SU-DHL-6 (cell line): ENCODE results near the gene SEZ6.

Experiments
- H2AFZ ChIP-seq: fragments of 200-600 bp; sonication (generic); 2 replicates; pipeline ENCODE4 v1.6.1; 2014; ENCODE audit warnings: low read depth, mild to moderate bottlenecking, moderate library complexity, mixed read lengths, antibody characterized with exemption, low read length; ENCODE audit not compliant: severe bottlenecking
- H3F3A ChIP-seq: fragments of 200-600 bp; shearing (Covaris generic); 2 replicates; pipeline ENCODE4 v1.6.0; 2016; ENCODE audit warnings: antibody characterized with exemption, mild to moderate bottlenecking; ENCODE audit not compliant: insufficient read depth
- H3K27ac ChIP-seq: fragments of 200-600 bp; sonication (generic); 2 replicates; pipeline ENCODE4 v1.5.1; 2016; ENCODE audit warnings: low read depth, mild to moderate bottlenecking, low read length, moderate library complexity, mixed read lengths
- H3K27me3 ChIP-seq: fragments of 200-600 bp; sonication (generic), shearing (Covaris generic); 2 replicates; pipeline ENCODE4 v1.6.0; 2014; ENCODE audit warnings: mild to moderate bottlenecking, low read length
- H3K36me3 ChIP-seq: fragments of 200-600 bp; sonication (generic); 2 replicates; pipeline ENCODE4 v1.6.1; 2014; ENCODE audit warnings: mild to moderate bottlenecking, low read length, mixed read lengths
- H3K4me2 ChIP-seq: fragments of 300-600, 200-600 bp; shearing (Covaris generic), sonication (generic); 2 replicates; pipeline ENCODE4 v1.6.0; 2014; ENCODE audit warnings: low read length, low read depth, mild to moderate bottlenecking; ENCODE audit not compliant: poor library complexity, severe bottlenecking
- H3K4me3 ChIP-seq: fragments of 200-600 bp; sonication (generic); 2 replicates; pipeline ENCODE4 v1.5.1; 2014; ENCODE audit warnings: antibody characterized with exemption, low read length, mild to moderate bottlenecking, mixed read lengths; ENCODE audit not compliant: insufficient read depth, poor library complexity, severe bottlenecking
- H3K79me2 ChIP-seq: fragments of 200-600 bp; sonication (generic); 2 replicates; pipeline ENCODE4 v1.6.1; 2014; ENCODE audit warnings: mild to moderate bottlenecking, low read length, moderate library complexity; ENCODE audit not compliant: insufficient read depth
- H3K9ac ChIP-seq: fragments of 200-600 bp; sonication (generic); 2 replicates; pipeline ENCODE4 v1.7.0; 2014; ENCODE audit warnings: mild to moderate bottlenecking, low read length
- H3K9me2 ChIP-seq: fragments of 200-600 bp; sonication (generic); replicated peaks from 2 replicates; pipeline ENCODE4 v1.6.1; 2014; ENCODE audit warnings: low read length; ENCODE audit not compliant: insufficient read depth
- H3K9me3 ChIP-seq: fragments of 200-600 bp; sonication (generic); 2 replicates; pipeline ENCODE4 v1.6.1; 2014; ENCODE audit warnings: low read length, mixed read lengths; ENCODE audit not compliant: insufficient read depth
- H4K20me1 ChIP-seq: fragments of 200-600 bp; sonication (generic); 2 replicates; pipeline ENCODE4 v1.6.1; 2014; ENCODE audit warnings: low read depth, mild to moderate bottlenecking, antibody characterized with exemption, low read length, moderate library complexity, mixed read lengths
- EZH2phosphoT487 ChIP-seq: fragments of 200-600 bp; sonication (generic), shearing (Covaris generic); conservative IDR thresholded peaks from 2 replicates; pipeline ENCODE4 v1.6.1; 2018; ENCODE audit warnings: mild to moderate bottlenecking, antibody characterized with exemption, low read length, moderate library complexity, mixed read lengths
- TF ChIP-seq, protein P1 (sequence below): fragments of 200-600 bp; sonication (generic); IDR thresholded peaks from one replicate; pipeline ENCODE4 v1.5.1; 2017; ENCODE audit warnings: antibody characterized with exemption, mild to moderate bottlenecking, low read length, moderate library complexity; ENCODE audit not compliant: insufficient read depth, poor library complexity, severe bottlenecking

The SEZ6 gene

DNA sequence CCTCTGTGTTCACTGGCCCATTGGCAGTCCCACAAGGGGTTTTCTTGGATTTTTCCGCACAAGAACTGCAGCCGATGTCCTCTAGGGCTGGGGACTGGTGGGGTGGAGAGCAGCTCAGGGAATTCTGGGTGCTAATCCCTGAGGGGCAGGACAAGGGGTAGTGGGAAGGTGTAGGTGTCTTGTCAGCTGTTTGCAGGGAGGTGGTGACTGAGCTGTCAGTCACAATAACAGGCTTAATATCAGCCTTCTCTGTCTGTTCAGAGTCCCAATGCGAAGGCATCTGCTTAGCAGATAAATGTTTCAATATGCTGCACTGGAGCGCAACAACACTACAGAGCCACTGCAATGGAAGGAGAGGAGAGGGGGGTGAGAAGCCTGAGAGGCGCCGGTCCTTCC is 92.9 kb downstream of the SEZ6 start:
- TF ChIP-seq, protein P1, sequence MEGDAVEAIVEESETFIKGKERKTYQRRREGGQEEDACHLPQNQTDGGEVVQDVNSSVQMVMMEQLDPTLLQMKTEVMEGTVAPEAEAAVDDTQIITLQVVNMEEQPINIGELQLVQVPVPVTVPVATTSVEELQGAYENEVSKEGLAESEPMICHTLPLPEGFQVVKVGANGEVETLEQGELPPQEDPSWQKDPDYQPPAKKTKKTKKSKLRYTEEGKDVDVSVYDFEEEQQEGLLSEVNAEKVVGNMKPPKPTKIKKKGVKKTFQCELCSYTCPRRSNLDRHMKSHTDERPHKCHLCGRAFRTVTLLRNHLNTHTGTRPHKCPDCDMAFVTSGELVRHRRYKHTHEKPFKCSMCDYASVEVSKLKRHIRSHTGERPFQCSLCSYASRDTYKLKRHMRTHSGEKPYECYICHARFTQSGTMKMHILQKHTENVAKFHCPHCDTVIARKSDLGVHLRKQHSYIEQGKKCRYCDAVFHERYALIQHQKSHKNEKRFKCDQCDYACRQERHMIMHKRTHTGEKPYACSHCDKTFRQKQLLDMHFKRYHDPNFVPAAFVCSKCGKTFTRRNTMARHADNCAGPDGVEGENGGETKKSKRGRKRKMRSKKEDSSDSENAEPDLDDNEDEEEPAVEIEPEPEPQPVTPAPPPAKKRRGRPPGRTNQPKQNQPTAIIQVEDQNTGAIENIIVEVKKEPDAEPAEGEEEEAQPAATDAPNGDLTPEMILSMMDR: no peak
- TF ChIP-seq EZH2phosphoT487: no peak
- H3K4me3 ChIP-seq: no peak overlapping the region
- peaks cover 3% of the 10 kb centered on the region; the same call in 1 of the 2 replicates for H3F3A ChIP-seq
- H3K79me2 ChIP-seq: 0 out of 2 replicates have a peak, but pooled peaks cover 3% of the 10 kb centered on the region
- H3K9me3 ChIP-seq: no peaks in the 10 kb centered on the region
- no peak overlapping the region for H3K27ac ChIP-seq
- H3K9ac ChIP-seq: no peak overlapping the region
- H3K9me2 ChIP-seq: no peaks in the 10 kb centered on the region
- no peaks in the 10 kb centered on the region for H3K27me3 ChIP-seq
- H4K20me1 ChIP-seq: no peaks in the 10 kb centered on the region
- H2AFZ ChIP-seq: no peak overlapping the region
- no peak overlapping the region for H3K4me2 ChIP-seq
- H3K36me3 ChIP-seq: peaks cover 41% of the 10 kb centered on the region

DNA sequence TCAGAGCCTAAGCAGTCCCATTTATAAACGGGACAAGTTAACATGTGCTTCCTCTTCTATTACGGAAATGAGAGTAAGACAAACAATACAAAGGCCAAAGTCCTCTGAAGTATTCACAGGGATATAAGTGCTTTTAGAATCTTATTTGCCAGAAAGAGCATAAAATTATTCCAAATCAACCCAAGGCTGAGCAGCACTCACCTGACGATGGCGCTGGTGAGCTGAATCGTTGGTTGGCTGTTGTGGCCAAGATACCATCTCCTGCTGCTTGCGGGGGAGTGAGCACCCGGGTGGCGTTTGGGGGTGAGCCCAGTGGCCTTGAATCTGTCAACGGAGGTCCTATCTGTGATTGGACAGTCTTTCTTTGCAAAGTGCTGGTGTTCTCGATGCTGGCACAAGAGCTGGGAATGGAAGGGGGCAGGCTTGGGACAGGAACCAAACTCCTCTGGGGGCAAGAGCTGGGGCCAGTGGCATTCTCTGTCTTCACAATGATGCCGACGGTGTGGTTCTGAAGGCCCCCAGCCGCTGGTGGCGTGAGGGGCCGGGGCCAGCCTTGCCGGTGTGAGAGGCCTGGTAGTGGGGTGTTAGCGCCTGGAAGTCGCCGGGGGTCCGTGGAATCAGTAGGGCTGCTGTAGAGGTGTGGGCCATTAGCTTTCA is 93.4 kb downstream of the SEZ6 start:
- Histone ChIP-seq H4K20me1 (no peaks in the 10 kb centered on the region), H3K27me3 (no peaks in the 10 kb centered on the region), H3K9ac (no peak overlapping the region), H3K9me3 (no peaks in the 10 kb centered on the region), H3K36me3 (peaks cover 39% of the 10 kb centered on the region), H3K79me2 (0 out of 2 replicates have a peak, but pooled peaks cover 3% of the 10 kb centered on the region), H3K27ac (no peak overlapping the region), H2AFZ (no peak overlapping the region), H3K9me2 (no peaks in the 10 kb centered on the region), H3K4me2 (no peak overlapping the region), H3F3A (no peaks in the 10 kb centered on the region), H3K4me3 (no peak overlapping the region)
- TF ChIP-seq, protein P1: no peak
- TF ChIP-seq EZH2phosphoT487: no peak

DNA sequence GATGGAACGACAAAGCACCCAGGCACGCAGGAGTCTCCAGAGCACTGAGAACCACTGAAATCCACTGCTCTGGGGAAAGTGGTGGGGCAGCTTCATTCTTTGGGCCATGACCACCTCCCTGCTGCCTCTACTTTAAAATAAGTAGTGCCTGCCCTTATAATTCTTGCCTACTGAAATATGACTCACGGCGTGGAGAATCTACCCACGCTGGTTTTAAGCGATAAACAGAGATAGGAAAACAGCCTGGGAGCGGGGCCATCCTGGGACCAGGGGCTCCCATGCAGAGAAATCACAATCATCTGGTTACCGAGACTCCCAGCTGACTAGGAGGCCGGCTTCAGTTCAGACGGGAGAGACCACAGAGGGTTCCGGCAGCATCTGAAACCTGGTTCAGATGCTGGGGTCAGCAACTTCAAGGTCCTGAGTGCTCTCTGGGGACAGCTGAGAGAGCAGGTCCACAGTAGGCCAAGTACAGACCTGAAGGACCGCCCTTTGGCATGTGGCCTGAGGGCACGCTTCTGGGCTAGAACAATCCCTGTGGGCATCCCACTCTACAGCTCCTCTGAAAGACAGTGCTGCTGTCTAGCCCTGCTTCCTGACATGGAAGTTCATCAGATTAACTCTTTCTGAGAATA is 94.3 kb downstream of the SEZ6 start:
- H4K20me1 ChIP-seq: no peaks in the 10 kb centered on the region
- H3K79me2 ChIP-seq: 0 out of 2 replicates have a peak, but pooled peaks cover 3% of the 10 kb centered on the region
- no peaks in the 10 kb centered on the region for H3K9me3 ChIP-seq
- no peak overlapping the region for H3K9ac ChIP-seq
- H2AFZ ChIP-seq: no peak overlapping the region
- TF ChIP-seq EZH2phosphoT487: no peak
- TF ChIP-seq, protein P1: no peak
- H3F3A ChIP-seq: no peaks in the 10 kb centered on the region
- no peaks in the 10 kb centered on the region for H3K27me3 ChIP-seq
- H3K4me2 ChIP-seq: no peak overlapping the region
- no peaks in the 10 kb centered on the region for H3K9me2 ChIP-seq
- H3K36me3 ChIP-seq: peaks cover 39% of the 10 kb centered on the region
- no peak overlapping the region for H3K27ac ChIP-seq
- no peak overlapping the region for H3K4me3 ChIP-seq
